COR-L47 (cell line): ENCODE data around the gene MYOF.
"Not testable (repeated sequence)": the region's sequence is repeated elsewhere in the genome, so short reads cannot be mapped to it uniquely, and the experiment has no call there.

ENCODE experiments used
- DNase-seq: peaks from one replicate; lab custom pipeline; 2025; lab: John Stamatoyannopoulos, UW

The MYOF gene

GRCh38 chr10:93420944-93421825 is 60.9 kb downstream of the MYOF start:
- DNase-seq: no peak

GRCh38 chr10:93420091-93420490 is 62.0 kb downstream of the MYOF start:
- DNase-seq: no peak

GRCh38 chr10:93419016-93419415 is 63.1 kb downstream of the MYOF start:
- not testable (repeated sequence) for DNase-seq

GRCh38 chr10:93417921-93418320 is 64.2 kb downstream of the MYOF start:
- DNase-seq: no peak

- DNase-seq: no peak
These were observed 64.9 kb downstream of the MYOF start for GRCh38 chr10:93417266-93417665.

GRCh38 chr10:93416824-93417223 is 65.3 kb downstream of the MYOF start:
- DNase-seq: no peak

GRCh38 chr10:93415693-93416092 is 66.4 kb downstream of the MYOF start:
- no peak for DNase-seq

- DNase-seq: no peak
These were observed 68.9 kb downstream of the MYOF start for GRCh38 chr10:93413252-93413689.

- DNase-seq: no peak
These were observed 69.3 kb downstream of the MYOF start for GRCh38 chr10:93412801-93413200.

- no peak for DNase-seq
These were observed 71.3 kb downstream of the MYOF start for GRCh38 chr10:93410697-93411348.

- no peak for DNase-seq
These were observed 73.4 kb downstream of the MYOF start for GRCh38 chr10:93408783-93409182.

- DNase-seq: no peak
These were observed 75.6 kb downstream of the MYOF start for GRCh38 chr10:93406364-93407145.

GRCh38 chr10:93404048-93404354 is 78.1 kb downstream of the MYOF start:
- no peak for DNase-seq

- DNase-seq: no peak
These were observed 78.7 kb downstream of the MYOF start for GRCh38 chr10:93403152-93404047.

- DNase-seq: no peak
These were observed 79.9 kb downstream of the MYOF start for GRCh38 chr10:93402192-93402591.

GRCh38 chr10:93398528-93398927 is 83.6 kb downstream of the MYOF start:
- no peak for DNase-seq

- DNase-seq: no peak
These were observed 85.1 kb downstream of the MYOF start for GRCh38 chr10:93397020-93397419.

- DNase-seq: no peak
These were observed 88.9 kb downstream of the MYOF start for GRCh38 chr10:93393211-93393610.

GRCh38 chr10:93392121-93392520 is 90.0 kb downstream of the MYOF start:
- DNase-seq: no peak

- no peak for DNase-seq
These were observed 91.6 kb downstream of the MYOF start for GRCh38 chr10:93390306-93391090.
